Measurements from ENCODE around the gene ITPK1. TPM values are rescaled to one million over a fixed set of nuclear protein-coding genes. Genes with fewer than 3 reads are reported as not detected.

Gene ITPK1
- polyA plus RNA-seq, 2 of the 4 experiments (the other 2 are of a cell fraction) = 46.2 to 47.0 TPM

GRCh38 chr14:93128725-93129459 lies 13.2 kb upstream of the ITPK1 start:
- no peak overlapping the region for H3K4me3 ChIP-seq
- peaks cover 9% of the 10 kb centered on the region; the same call in 1 of the 3 replicates for H3K4me1 ChIP-seq
- ChIA-PET POLR2A (interaction anchor here (1.1 kb wide), 1 partner anchor 14 kb away, joined by 3 read pairs; no protein-coding TSS in a partner anchor), CTCF (interaction anchor here (0.8 to 18.0 kb wide), 4 partner anchors 9 to 177 kb away, joined by 3 to 371 read pairs (median 5); partner anchors contain the start of gene ITPK1)
- no peak overlapping the region for H3K27ac ChIP-seq
- H3K9me3 ChIP-seq = no peaks in the 10 kb centered on the region
- FAIRE-seq (no peak), ATAC-seq (no peak), DNase-seq (ENCODE audit: low read depth in 1 of 2, low spot score in 1 of 2) (no peak)
- WGBS (ENCODE audit: missing lambda C conversion rate) = 33% methylated on average over 3 of the region's 3 CpGs
- TF ChIP-seq JUN (IDR thresholded peaks at IDR 0.05) = no peak
- no peak for TF ChIP-seq CTCF (IDR thresholded peaks at IDR 0.05)
- TF ChIP-seq HOXB5 (CRISPR knock-in tag; IDR thresholded peaks at IDR 0.05) = no peak
- no peak for TF ChIP-seq RAD21 (conservative IDR thresholded peaks at IDR 0.05 in 1 of 2, IDR thresholded peaks at IDR 0.05 in 1 of 2)
- no peak for TF ChIP-seq FOSL2 (IDR thresholded peaks at IDR 0.05)
- TF ChIP-seq FOSL2 (CRISPR knock-in tag; IDR thresholded peaks at IDR 0.05) = no peak
- TF ChIP-seq HOXA7 (CRISPR knock-in tag; IDR thresholded peaks at IDR 0.05) = no peak
- TF ChIP-seq RARB (CRISPR knock-in tag; IDR thresholded peaks at IDR 0.05) = no peak
- TF ChIP-seq KDM5A (IDR thresholded peaks at IDR 0.05) = no peak
- no peak for TF ChIP-seq POLR2A (IDR thresholded peaks at IDR 0.05; ENCODE audit: low read length)
- TF ChIP-seq MYC (IDR thresholded peaks at IDR 0.05; ENCODE audit: borderline replicate concordance, low read length) = no peak
- TF ChIP-seq EHMT2 (IDR thresholded peaks at IDR 0.05; ENCODE audit: low read depth) = no peak
- TF ChIP-seq ZFP36 (IDR thresholded peaks at IDR 0.05; ENCODE audit: borderline replicate concordance, partially characterized antibody) = no peak
- TF ChIP-seq ATOH8 (CRISPR knock-in tag; IDR thresholded peaks at IDR 0.05; ENCODE audit: low read depth) = no peak
- TF ChIP-seq CBX8 (IDR thresholded peaks at IDR 0.05) = no peak
- TF ChIP-seq HOXB13 (CRISPR knock-in tag; IDR thresholded peaks at IDR 0.05; ENCODE audit: low read depth) = no peak
- TF ChIP-seq KDM1A (IDR thresholded peaks at IDR 0.05; ENCODE audit: low read depth) = no peak
- no peak for TF ChIP-seq MAX (IDR thresholded peaks at IDR 0.05)
- H3K4me2 ChIP-seq = no peak overlapping the region

- 90% methylated on average over 9 of the region's 9 CpGs for WGBS (ENCODE audit: missing lambda C conversion rate)
These were observed 10.4 kb upstream of the ITPK1 start for GRCh38 chr14:93126111-93126510.

More at GRCh38 chr14:93126111-93126510, 10.4 kb upstream of the ITPK1 start:
- Histone ChIP-seq H3K4me2 (no peak overlapping the region), H3K27ac (no peak overlapping the region), H3K4me1 (peaks cover under 1% of the 10 kb centered on the region; the same call in 1 of the 3 replicates), H3K4me3 (no peak overlapping the region), H3K9me3 (no peaks in the 10 kb centered on the region)
- DNase-seq (ENCODE audit: low read depth in 1 of 2, low spot score in 1 of 2) (no peak), FAIRE-seq (no peak), ATAC-seq (no peak)
- POLR2A ChIA-PET = no interaction called here
- TF ChIP-seq NR3C1 (IDR thresholded peaks at IDR 0.05) (no peak), MAFK (IDR thresholded peaks at IDR 0.05; ENCODE audit: partially characterized antibody) (no peak), USF2 (IDR thresholded peaks at IDR 0.05) (no peak), POLR2AphosphoS2 (conservative IDR thresholded peaks at IDR 0.05; ENCODE audit: low read length) (no peak), POLR2A (IDR thresholded peaks at IDR 0.05; ENCODE audit: low read length) (no peak), TFCP2L1 (CRISPR knock-in tag; IDR thresholded peaks at IDR 0.05) (no peak)
- CTCF ChIA-PET = interaction anchor here (1.0 to 18.0 kb wide), 3 partner anchors 12 to 173 kb away, joined by 6 to 371 read pairs (median 13); partner anchors contain the start of gene ITPK1
